Natural killer cell (primary cell): ENCODE results near the gene ERCC2. TPM values are rescaled to one million over a fixed set of nuclear protein-coding genes. Genes with fewer than 3 reads are reported as not detected.
"Not testable (repeated sequence)": the region's sequence is repeated elsewhere in the genome, so short reads cannot be mapped to it uniquely, and the experiment has no call there.

ENCODE experiments used
- ATAC-seq, 3 donors: fragments of 150-1000 bp in 2 of 3; fragments of 200-7000 bp in 1 of 3; cut with Tn5 transposase; 1 replicate in 1 of 3; 2 replicates in 2 of 3; pipeline ENCODE4 v1.10.0; 2021; ENCODE audit warnings: mild to moderate bottlenecking in 2 of 3, moderate library complexity in 2 of 3
- DNase-seq, 2 donors: peaks; one replicate each; pipeline versions ENCODE4 v3.0.0 to v3.0.0-alpha.2; 2013 to 2021; ENCODE audit warnings: mixed read lengths in 1 of 2
- H3K27ac ChIP-seq: one replicate; pipeline ENCODE4 v1.5.1; 2013; ENCODE audit warnings: mild to moderate bottlenecking, low read length
- H3K27me3 ChIP-seq: one replicate; pipeline ENCODE4 v1.6.1; 2013; ENCODE audit warnings: low read length; ENCODE audit not compliant: control insufficient read depth, insufficient read depth
- H3K36me3 ChIP-seq: one replicate; pipeline ENCODE4 v1.6.1; 2013; ENCODE audit warnings: low read length; ENCODE audit not compliant: control insufficient read depth, insufficient read depth
- H3K4me1 ChIP-seq: one replicate; pipeline ENCODE4 v1.6.1; 2013; ENCODE audit warnings: low read length; ENCODE audit not compliant: control insufficient read depth, insufficient read depth
- H3K4me3 ChIP-seq: one replicate; pipeline ENCODE4 v1.5.1; 2013; ENCODE audit warnings: low read length
- H3K9me3 ChIP-seq: one replicate; pipeline ENCODE4 v1.6.1; 2013; ENCODE audit warnings: low read length; ENCODE audit not compliant: control insufficient read depth, insufficient read depth
- H3K27ac Mint-ChIP-seq, 2 donors: one replicate each; pipeline ENCODE4 v1.8.0; 2022; ENCODE audit warnings: mild to moderate bottlenecking in 2 of 2, mixed read lengths in 2 of 2, moderate library complexity in 1 of 2
- H3K27me3 Mint-ChIP-seq, 2 donors: one replicate each; pipeline ENCODE4 v1.8.0; 2022; ENCODE audit warnings: low read depth in 2 of 2, mixed read lengths in 2 of 2
- H3K36me3 Mint-ChIP-seq: one replicate; pipeline ENCODE4 v1.8.0; 2022; ENCODE audit warnings: mixed read lengths
- H3K4me1 Mint-ChIP-seq, 2 donors: one replicate each; pipeline ENCODE4 v1.8.0; 2022; ENCODE audit warnings: mixed read lengths in 2 of 2
- H3K4me3 Mint-ChIP-seq: one replicate; pipeline ENCODE4 v1.8.0; 2022; ENCODE audit warnings: mild to moderate bottlenecking, moderate library complexity, mixed read lengths
- H3K9me3 Mint-ChIP-seq, 2 donors: one replicate each; pipeline ENCODE4 v1.8.0; 2022; ENCODE audit warnings: mixed read lengths in 2 of 2
- WGBS: methylation state at CpG from one replicate; pipeline ENCODE4 v1.1.7; 2013; ENCODE audit warnings: missing lambda C conversion rate; ENCODE audit not compliant: insufficient coverage; 5-methylcytosine and 5-hydroxymethylcytosine counted together
- intact Hi-C: fragments of 100-400 bp; cut with micrococcal nuclease; formaldehyde crosslinking; loops from one replicate; pipeline ENCODE4 v1.14.2; 2022
- total RNA-seq, 4 donors: library from RNA; stranded (reverse); fragments of 120-200 nt in 1 of 4; gene quantifications; one replicate each; pipeline versions ENCODE4 v1.2.3 to v1.2.4, GENCODE V29; 2013 to 2022
- TF ChIP-seq, protein P1 (sequence below): fragments of 200-600 bp; IDR thresholded peaks from one replicate; pipeline ENCODE4 v1.8.0; 2022; ENCODE audit warnings: antibody characterized with exemption

ERCC2 gene
- total RNA-seq, 3 donors from 2014 or later (not counting 1 experiment from before 2014, with no cell fraction given) = 13.4 to 22.3 (median 14.9) TPM

DNA sequence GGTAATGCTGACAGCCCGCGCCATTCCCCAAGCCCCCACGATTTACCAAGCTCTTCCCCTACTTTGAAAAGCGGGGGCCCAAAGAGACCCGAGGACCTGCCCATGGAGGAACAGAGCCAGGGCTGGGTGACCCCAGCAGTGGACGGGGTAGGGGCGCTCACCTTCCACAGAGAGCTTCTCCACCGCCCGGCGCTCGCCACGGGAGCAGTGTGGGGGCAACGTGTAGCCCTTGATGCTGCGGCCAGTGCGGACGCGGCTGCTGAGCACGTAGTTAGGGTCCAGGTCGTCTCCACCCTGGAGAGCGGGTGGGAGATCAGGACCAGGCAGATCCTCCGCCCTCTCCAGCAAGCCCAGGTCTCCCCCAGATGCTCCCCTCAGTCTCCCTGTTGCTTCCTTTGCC lies 55.1 kb downstream of the ERCC2 start:
- TF ChIP-seq, protein P1, sequence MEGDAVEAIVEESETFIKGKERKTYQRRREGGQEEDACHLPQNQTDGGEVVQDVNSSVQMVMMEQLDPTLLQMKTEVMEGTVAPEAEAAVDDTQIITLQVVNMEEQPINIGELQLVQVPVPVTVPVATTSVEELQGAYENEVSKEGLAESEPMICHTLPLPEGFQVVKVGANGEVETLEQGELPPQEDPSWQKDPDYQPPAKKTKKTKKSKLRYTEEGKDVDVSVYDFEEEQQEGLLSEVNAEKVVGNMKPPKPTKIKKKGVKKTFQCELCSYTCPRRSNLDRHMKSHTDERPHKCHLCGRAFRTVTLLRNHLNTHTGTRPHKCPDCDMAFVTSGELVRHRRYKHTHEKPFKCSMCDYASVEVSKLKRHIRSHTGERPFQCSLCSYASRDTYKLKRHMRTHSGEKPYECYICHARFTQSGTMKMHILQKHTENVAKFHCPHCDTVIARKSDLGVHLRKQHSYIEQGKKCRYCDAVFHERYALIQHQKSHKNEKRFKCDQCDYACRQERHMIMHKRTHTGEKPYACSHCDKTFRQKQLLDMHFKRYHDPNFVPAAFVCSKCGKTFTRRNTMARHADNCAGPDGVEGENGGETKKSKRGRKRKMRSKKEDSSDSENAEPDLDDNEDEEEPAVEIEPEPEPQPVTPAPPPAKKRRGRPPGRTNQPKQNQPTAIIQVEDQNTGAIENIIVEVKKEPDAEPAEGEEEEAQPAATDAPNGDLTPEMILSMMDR = no peak
- Histone ChIP-seq H3K27me3 (peaks cover 3% of the 10 kb centered on the region), H3K36me3 (no peaks in the 10 kb centered on the region), H3K4me3 (no peak overlapping the region), H3K27ac (no peak overlapping the region), H3K9me3 (no peaks in the 10 kb centered on the region), H3K4me1 (no peaks in the 10 kb centered on the region)
- no peak overlapping the region for H3K4me3 Mint-ChIP-seq
- H3K36me3 Mint-ChIP-seq = no peaks in the 10 kb centered on the region
- 63% methylated on average over 21 of the region's 21 CpGs for WGBS
- H3K9me3 Mint-ChIP-seq = no peaks in the 10 kb centered on the region
- no peak overlapping the region for H3K27ac Mint-ChIP-seq
- DNase-seq (no peak), ATAC-seq (no peak)
- peaks cover 15 to 18% of the 10 kb centered on the region in 2 donors for H3K27me3 Mint-ChIP-seq
- H3K4me1 Mint-ChIP-seq = peaks cover 0 to 13% of the 10 kb centered on the region in 2 donors
- intact Hi-C loops = no loop called here

DNA sequence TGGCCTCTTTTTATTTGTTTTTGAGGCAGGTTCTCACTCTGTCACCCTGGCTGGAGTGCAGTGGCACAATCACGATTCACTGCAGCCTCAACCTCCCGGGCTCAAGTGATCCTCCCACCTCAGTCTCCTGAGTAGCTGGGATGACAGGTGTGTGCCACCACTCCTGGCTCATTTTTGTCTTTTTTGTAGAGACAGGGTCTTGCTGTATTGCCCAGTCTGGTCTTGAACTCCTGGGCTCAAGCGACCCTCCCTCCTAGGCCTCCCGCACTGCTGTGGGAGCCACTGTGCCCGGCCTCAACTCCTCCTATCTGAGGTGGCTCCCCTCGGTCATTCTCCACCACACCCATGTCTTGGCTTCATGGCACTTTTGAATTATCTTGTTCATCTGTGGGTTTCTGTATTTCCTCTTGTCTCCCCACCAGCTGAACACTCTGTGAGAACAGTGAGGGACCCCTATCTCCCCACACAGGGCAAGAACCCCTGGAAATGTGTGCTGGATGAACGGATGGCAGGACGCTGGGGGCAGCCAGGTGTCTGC lies 55.6 kb downstream of the ERCC2 start:
- WGBS = 72% methylated on average over 8 of the region's 8 CpGs
- no peak overlapping the region for H3K27ac Mint-ChIP-seq

DNA sequence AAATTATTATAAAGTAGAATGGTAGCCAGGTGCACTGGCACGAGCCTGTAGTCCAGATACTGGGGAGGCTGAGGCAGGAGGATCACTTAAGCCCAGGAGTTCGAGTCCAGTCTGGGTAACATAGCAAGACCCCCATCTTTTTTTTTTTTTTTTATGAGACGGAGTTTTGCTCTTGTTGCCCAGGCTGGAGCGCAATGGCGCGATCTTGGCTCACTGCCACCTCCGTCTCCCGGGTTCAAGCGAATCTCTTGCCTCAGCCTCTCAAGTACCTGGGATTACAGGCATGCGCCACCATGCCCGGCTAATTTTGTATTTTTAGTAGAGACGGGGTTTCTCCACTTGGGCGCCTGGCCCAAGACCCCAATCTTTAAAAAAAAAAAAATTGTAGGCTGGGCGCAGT lies 58.1 kb downstream of the ERCC2 start:
- H3K27ac ChIP-seq, DNase-seq, H3K36me3 ChIP-seq: not testable (repeated sequence)

More for the DNA sequence above, 55.6 kb downstream of the ERCC2 start:
- no peaks in the 10 kb centered on the region for H3K9me3 Mint-ChIP-seq
- no peak for DNase-seq
- no peak overlapping the region for H3K27ac ChIP-seq
- no peak overlapping the region for H3K4me3 Mint-ChIP-seq
- intact Hi-C loops = no loop called here
- no peaks in the 10 kb centered on the region for H3K36me3 ChIP-seq
- no peak for ATAC-seq
- H3K4me3 ChIP-seq = no peak overlapping the region
- TF ChIP-seq, protein P1 = no peak
- no peaks in the 10 kb centered on the region for H3K36me3 Mint-ChIP-seq
- peaks cover 15 to 18% of the 10 kb centered on the region in 2 donors for H3K27me3 Mint-ChIP-seq
- peaks cover 0 to 13% of the 10 kb centered on the region in 2 donors for H3K4me1 Mint-ChIP-seq
- H3K4me1 ChIP-seq = no peaks in the 10 kb centered on the region
- H3K27me3 ChIP-seq = peaks cover 3% of the 10 kb centered on the region
- no peaks in the 10 kb centered on the region for H3K9me3 ChIP-seq

DNA sequence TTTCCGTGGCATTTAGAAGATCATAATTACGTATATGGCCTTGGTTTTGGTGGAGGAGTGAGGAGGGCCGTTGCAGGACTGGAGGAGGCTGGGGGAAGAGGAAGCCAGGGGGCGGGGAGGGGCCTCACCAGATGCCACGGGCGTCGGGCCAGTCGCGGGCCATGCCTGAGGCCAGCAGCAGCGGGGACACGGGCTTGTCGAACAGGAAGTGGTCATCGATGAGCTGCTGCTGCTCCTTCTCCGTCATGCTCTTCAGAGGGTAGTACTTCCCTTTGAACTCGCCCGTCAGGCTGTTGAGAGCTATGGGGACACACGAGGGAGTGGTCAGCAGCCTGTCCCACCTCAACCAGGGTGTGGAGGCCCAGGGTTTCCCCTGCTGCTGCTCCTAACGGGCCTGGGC lies 58.8 kb downstream of the ERCC2 start:
- WGBS = 23% methylated on average over 18 of the region's 18 CpGs
- H3K4me3 Mint-ChIP-seq = no peak overlapping the region
- DNase-seq (no peak), ATAC-seq (peak in 2 of 3 donors; percentile 17 to 32)
- no peaks in the 10 kb centered on the region for H3K27me3 ChIP-seq
- no peak overlapping the region for H3K27ac Mint-ChIP-seq
- no peaks in the 10 kb centered on the region for H3K36me3 Mint-ChIP-seq
- peaks cover 0 to 13% of the 10 kb centered on the region in 2 donors for H3K4me1 Mint-ChIP-seq
- no peak overlapping the region for H3K27ac ChIP-seq
- no peaks in the 10 kb centered on the region for H3K4me1 ChIP-seq
- no peaks in the 10 kb centered on the region for H3K9me3 ChIP-seq
- peaks cover 6 to 15% of the 10 kb centered on the region in 2 donors for H3K27me3 Mint-ChIP-seq
- H3K36me3 ChIP-seq = no peaks in the 10 kb centered on the region
- intact Hi-C loops = no loop called here
- no peak overlapping the region for H3K4me3 ChIP-seq
- TF ChIP-seq, protein P1 = no peak
- no peaks in the 10 kb centered on the region for H3K9me3 Mint-ChIP-seq

More for the DNA sequence above, 58.1 kb downstream of the ERCC2 start:
- H3K4me3 Mint-ChIP-seq, H3K27ac Mint-ChIP-seq, H3K9me3 ChIP-seq, H3K4me1 ChIP-seq, H3K27me3 ChIP-seq, H3K9me3 Mint-ChIP-seq, H3K36me3 Mint-ChIP-seq, H3K4me3 ChIP-seq, intact Hi-C loops, ATAC-seq: not testable (repeated sequence)
- 92% methylated on average over 14 of the region's 14 CpGs for WGBS
- H3K4me1 Mint-ChIP-seq = peaks cover 0 to 13% of the 10 kb centered on the region in 2 donors
- H3K27me3 Mint-ChIP-seq = peaks cover 11 to 18% of the 10 kb centered on the region in 2 donors

DNA sequence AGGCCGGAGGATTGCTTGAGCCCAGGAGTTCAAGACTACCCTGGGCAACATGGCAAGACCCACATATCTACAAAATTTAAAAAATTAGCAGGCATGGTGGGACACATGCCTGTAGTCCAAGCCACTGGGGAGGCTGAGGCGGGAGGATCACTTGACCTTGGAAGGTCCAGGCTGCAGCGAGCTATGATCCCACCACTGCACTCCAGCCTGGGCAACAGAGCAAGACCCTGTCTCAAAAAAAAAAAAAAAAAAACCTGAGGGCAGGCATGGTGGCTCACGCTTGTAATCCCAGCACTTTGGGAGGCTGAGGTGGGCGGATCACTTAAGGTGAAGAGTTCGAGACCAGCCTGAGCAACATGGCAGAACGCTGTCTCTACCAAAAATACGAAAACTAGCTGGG lies 61.1 kb downstream of the ERCC2 start:
- H3K27me3 ChIP-seq, H3K27me3 Mint-ChIP-seq, H3K36me3 ChIP-seq, H3K4me3 ChIP-seq, intact Hi-C loops, H3K4me1 ChIP-seq, DNase-seq, H3K9me3 Mint-ChIP-seq, H3K9me3 ChIP-seq, H3K4me3 Mint-ChIP-seq, H3K36me3 Mint-ChIP-seq, H3K27ac Mint-ChIP-seq, ATAC-seq, H3K27ac ChIP-seq: not testable (repeated sequence)
- peaks cover 7 to 20% of the 10 kb centered on the region in 2 donors for H3K4me1 Mint-ChIP-seq
- 95% methylated on average over 8 of the region's 8 CpGs for WGBS
